GM12892 (cell line): ENCODE measurements around the gene ZBTB3.

Experiments used
- POLR2A ChIP-seq: IDR thresholded peaks from 2 replicates; pipeline ENCODE4 v1.6.1; 2011; ENCODE audit warnings: low read depth, low read length, control low read depth
- TAF1 ChIP-seq: IDR thresholded peaks from 2 replicates; pipeline ENCODE4 v1.6.1; 2011; ENCODE audit warnings: low read depth, mild to moderate bottlenecking, control low read depth, low read length, borderline replicate concordance

DNA sequence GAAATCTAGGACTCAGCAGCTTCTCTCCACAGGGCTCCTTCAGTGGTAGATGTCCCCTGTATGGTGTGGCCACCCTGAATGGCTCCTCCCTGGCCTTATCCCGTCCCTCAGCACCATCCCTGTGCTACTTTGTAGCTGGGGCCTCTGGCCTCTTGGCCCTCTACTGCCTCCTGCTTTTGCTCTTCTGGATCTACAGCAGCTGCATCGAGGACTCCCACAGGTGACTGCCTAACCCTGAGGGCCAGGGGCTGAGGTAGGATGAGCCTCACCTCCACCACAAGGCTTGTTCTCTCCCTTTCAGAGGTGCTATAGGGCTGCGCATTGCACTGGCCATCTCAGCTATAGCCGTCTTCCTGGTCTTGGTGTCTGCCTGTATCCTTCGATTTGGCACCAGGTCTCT is 35.0 kb upstream of the ZBTB3 start:
- TF ChIP-seq POLR2A (no peak), TAF1 (no peak)
